Fibroblast of villous mesenchyme (primary cell): Measurements from ENCODE around the gene AZIN2. TPM values are rescaled to one million over a fixed set of nuclear protein-coding genes. Genes with fewer than 3 reads are reported as not detected.

Experiments
- DNase-seq: peaks from one replicate; pipeline ENCODE4 v3.0.0-alpha.2; 2010; ENCODE audit warnings: low read depth
- H3K4me3 ChIP-seq: 2 replicates; pipeline ENCODE4 v1.5.1; 2011; ENCODE audit warnings: low read depth, mild to moderate bottlenecking, low read length
- CTCF ChIP-seq: IDR thresholded peaks from 2 replicates; pipeline ENCODE4 v1.5.1; 2012; ENCODE audit warnings: low read depth, mild to moderate bottlenecking, low read length; ENCODE audit not compliant: insufficient read depth
- total RNA-seq: library from RNA; depleted of rRNA; stranded (reverse); fragments of >200 nt; gene quantifications from 2 replicates; pipeline ENCODE4 v1.2.3, GENCODE V29; 2012

Gene AZIN2
- 2.6 and 6.8 TPM in 2 replicates for total RNA-seq

- DNase-seq = peak; percentile 96
- peak within 1 kb of the TSS; percentile 88 for H3K4me3 ChIP-seq
- no peak for TF ChIP-seq CTCF
Measured at GRCh38 chr1:33080885-33081553, at the start of gene AZIN2. TSS of gene AZIN2 (plus strand) at chr1:33081153. CDS start at chr1:33082250, 1,097 bp downstream.

- TF ChIP-seq CTCF = no peak
- DNase-seq = no peak
- H3K4me3 ChIP-seq = no peak overlapping the region
Measured at GRCh38 chr1:33031506-33031905, 49.4 kb upstream of the AZIN2 start.

DNA sequence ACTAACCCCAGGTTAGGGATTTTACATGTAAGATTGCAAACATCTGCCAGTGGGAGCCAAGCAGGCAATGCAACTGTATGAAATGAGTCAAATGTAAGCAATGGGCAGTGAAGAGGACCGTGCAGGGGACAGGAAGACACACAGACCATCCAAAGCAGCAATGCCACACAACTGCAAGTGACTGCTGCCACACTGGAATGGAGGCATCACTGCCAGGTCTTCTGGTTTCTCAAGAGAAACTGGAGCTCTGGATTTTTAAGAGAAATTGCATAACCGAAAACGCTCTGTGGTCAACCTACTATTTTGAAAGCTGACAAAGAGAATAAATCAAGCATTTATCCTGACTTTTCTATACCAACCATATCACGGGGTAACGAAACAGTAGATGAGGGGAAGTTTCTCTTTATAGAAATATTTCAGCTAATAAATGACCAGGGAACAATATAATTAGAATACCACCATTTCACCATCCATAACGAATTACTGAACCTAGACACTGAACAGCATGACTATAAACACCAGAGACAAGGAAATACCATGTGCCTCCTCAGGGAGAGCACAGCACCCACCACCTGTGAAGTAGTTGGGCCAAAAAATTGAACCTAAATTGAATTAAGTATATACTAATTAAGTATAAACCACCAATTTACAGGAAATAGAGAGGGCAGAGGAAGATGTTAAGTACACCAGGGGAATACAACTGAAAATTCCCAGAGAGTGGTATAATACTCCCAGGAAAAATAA is 48.7 kb upstream of the AZIN2 start:
- no peak for TF ChIP-seq CTCF
- peak; percentile 86 for DNase-seq
- peak overlapping the region; percentile 14 for H3K4me3 ChIP-seq

- H3K4me3 ChIP-seq = peak overlapping the region; percentile 95
- TF ChIP-seq CTCF = no peak
- DNase-seq = peak; percentile 21
Measured at GRCh38 chr1:33036051-33036525, 44.9 kb upstream of the AZIN2 start.

DNA sequence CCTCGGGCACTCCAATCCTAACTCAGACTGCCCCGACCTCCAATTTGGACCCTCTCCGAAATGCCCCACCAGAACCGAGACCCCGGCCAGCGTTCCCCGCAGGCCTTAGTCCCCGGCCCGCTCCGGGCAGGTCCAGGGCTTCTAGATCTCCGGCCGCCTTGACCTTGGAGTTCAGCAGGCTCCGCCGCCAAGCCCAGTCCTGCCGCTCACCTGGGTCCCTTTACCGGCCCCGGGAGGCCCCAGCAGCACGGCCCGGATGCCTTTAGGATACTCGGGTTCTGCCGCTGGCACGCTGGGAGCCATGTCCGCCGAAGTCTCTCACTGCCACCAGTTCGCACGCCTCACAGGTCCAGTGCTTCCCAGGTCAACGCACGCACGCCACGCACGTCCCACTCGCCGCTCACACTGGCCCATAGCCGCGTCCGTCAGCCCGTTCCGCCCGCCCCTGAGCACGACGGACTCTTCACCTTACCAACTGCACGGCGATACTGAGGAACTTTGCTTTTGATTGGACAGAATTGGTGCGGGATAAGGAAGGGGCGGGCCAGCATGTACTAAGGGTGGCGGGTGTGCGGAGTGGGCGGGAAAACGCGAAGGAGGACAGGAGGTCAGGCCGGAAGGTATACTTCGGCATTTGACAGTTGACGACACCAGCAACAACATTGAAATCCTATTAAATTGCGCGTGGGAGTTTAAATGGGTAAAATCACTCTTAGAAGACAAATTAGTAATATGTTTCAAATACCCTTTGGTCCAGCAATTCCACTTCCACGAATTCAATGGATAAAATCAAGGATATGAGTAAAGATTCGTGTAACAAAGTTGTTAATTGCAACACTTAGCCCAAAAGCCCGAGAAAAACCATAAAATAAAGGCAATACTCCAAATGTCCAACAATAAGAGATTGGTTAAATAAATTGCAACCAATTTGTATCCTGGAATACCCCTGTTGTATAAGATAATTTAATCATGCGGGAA is 44.1 kb upstream of the AZIN2 start, which contains the start of gene AK2:
TSS of gene AK2 (minus strand) at position 358 of the 978 bp plus-strand sequence. CDS start at position 303, 55 bp downstream.
- TF ChIP-seq CTCF = no peak
- peak; percentile 98 for DNase-seq
- H3K4me3 ChIP-seq = peak within 1 kb of the TSS; percentile 95

DNA sequence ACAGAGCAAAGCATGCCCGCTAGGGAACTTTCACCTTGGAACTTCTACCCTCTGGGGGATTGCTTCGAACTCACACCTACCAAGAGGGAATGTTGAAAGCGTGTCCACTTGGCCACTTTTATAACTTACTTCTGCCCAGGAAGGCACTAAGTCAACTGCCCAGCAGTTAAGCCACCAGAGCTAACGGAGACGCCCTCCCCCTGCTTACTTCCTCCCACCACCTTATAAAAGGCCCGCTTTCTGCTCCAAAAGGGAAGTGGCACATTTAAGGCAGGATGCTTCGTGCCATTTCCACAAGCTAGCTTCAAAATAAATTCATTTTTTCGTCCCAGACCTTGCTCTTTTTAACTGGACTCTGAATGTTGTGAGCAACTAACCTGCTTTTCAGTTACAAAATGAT is 41.1 kb upstream of the AZIN2 start:
- no peak for TF ChIP-seq CTCF
- no peak for DNase-seq
- H3K4me3 ChIP-seq = no peak overlapping the region
